GM18502 (cell line): ENCODE measurements around the gene SEMA4C.
A peak's percentile ranks its signal among the peaks of the same experiment; 100 is the strongest.

ENCODE experiments used
- ATAC-seq: cut with Tn5 transposase; IDR thresholded peaks from one replicate; pipeline ENCODE4 v1.9.1; 2021; ENCODE audit warnings: mild to moderate bottlenecking; ENCODE audit not compliant: unreplicated experiment, poor library complexity

The SEMA4C gene

DNA sequence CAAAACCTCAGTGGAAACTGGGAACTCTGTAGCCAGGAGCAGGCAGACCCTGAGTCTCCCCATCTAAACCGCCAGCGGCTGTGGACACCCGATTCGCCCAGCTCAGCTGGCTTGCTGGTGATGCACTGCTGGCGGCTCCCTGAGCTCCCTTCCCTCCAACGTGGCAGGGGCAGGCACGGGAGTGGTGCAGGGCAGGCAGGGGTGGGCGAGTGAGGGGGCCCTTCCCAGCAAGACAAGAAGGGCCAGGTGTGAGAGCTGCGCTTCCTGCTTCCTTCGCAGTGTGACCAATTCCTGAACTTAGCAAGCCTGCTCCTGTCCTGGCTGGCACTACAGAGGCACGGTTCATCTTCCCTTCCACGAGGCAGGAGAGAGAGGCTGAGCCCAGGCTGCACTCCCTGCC lies 12.3 kb upstream of the SEMA4C start:
- ATAC-seq, result no peak

DNA sequence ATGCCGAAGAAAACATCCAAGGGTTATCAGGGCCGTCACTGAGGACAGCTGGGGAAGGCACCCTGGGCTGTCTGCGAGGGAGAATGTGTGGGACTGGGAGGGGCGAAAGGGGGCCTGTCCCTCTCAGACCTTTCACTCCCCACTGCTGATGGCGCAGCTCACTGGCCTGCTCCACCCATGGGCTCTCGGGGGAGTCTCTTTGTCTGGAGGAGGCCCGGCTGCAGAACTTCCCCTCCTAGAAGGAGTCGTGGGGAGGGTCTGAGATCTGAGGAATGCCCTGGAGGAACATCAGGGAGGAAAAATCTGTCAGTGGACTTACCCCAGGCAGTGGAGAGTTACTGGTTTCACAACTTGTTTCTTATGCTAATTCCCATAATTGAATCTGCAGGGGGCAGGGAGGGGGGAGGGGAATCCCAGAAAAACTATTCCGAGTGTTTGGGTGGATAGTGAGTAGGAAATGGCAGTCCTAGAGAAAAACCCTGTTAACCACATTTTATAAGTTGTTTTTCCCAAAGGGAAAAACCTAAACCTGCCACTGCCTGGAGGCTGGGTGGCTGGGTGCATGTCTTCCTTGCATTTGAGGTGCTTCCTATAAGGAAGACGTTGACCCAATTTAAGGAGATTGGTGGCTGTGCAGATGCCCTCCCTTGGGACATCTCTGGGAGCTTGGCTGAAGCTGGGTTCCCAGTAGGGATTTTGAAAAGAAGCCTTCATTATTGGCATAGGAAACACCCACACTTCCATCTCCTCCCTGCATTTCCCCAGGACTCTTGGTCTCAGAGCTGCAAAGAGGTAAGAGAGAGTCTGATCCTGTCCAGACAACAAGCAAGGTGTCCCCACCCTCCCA lies 11.7 kb upstream of the SEMA4C start:
- ATAC-seq, result no peak

DNA sequence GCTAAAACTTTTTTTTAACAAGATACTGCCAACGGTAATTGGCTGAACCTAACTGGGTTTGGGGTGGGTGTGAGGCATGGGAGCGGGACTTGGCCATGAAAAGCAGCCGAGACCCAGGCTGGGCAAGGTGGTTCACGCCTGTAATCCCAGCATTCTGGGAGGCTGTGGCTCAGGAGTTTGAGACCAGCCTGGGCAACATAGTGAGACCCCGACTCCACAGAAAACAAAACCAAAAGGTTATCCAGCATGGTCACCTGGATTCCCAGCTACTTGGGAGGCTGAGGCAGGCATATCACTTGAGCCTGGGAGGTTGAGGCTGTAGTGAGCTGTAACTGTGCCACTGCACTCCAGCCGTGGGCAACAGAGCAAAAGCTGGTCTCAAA lies 11.0 kb upstream of the SEMA4C start:
- no peak for ATAC-seq

DNA sequence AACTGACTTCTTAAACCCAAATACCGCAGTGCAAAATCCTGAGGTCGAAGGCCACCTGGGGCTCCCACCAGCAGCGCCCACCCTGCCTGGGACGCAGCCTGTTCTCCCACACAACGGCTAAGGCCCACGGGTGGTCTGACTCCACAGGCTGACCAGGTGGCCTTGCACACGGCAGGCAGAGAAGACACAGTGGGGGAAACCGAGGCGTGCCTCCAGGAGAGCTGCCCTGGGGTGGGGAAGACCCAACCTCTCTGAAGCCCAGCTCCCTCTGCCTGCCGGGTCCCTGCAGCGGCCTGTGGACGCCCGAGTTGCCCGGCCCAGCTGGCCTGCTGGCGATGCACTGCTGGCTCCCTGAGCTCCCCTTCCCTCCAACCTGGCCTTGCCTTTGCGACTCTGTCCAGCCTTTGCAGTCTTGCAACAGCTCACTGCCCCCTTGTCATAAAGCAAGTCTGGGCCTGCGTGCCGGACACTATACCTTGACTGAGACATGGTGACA lies 9.7 kb upstream of the SEMA4C start:
- ATAC-seq, result no peak

DNA sequence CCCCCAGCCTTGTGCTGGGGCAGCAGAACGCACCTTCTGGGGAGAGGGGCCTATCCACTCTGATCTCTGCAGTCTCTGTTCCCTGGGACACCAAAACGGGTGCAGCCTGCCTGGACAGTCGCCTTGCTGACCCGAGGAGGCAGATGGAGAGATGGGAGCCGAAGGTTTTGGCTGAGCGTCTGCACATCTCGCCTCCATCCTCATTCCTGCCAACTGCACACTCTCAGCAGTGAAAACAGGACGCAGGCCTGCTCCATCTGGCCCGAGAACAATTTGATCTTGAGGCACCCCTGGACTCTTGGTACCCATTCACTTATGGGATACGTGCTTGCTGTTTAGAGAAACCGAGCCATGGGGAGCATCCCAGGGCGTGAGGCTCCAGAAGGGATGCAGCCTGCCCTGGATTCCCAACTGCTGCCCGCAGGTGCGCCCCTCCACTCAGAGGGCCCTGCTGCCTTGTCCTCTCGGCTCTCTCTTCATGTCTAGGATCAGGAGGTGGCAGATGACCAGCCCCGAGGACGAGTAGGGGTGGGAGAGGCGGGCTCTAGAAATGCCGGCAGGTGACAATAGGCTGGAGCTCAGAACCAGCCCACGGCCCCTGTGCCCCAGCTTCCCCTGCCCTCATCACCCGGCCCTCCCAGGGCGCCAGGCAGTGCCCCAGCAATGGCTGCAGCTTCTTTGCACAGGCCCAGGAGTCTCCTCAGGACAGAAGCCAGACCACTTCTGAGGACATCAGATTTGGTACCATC lies 9.1 kb upstream of the SEMA4C start:
- ATAC-seq, result no peak

DNA sequence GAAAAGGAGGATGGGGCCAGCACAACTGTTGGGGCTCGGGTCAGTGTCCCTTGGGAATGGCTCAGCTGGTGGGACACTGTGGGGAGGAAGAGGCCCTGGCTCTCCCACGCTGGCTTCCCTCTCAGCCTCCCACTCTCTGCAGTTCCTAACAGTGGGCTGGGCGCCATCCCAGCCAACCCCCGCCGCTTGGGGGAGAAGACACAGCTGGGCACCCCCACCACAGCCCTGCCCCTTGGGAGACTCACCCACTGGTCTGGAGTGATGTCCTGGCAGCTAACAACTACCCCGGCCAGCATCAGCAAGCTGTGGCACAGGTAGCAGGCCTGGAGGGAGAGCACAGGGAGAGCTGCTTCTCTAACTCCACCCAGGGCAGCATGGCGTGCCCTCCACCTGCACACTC lies 8.3 kb upstream of the SEMA4C start:
- ATAC-seq, result no peak

DNA sequence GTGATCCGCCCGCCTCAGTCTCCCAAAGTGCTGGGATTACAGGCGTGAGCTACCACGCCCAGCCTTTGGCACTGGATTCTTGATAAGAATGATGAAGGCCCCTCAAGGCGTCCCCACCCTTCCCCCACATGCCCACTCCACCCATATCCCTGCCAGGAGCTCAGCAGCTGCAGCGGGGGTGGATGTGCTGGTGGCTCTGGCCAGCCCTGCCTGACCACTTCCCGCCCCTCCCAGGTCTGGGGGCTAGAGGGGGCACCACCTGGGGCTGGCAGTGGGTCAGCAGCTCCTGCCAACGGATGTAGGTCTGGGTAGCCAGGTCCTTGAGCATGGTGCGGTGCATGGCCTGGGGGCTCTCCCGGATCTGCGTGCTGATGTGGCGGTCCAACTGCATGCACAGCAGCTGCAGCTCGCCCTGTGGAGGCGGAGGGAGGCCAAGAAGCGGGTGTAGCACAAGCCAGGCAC lies 7.8 kb upstream of the SEMA4C start:
- no peak for ATAC-seq

DNA sequence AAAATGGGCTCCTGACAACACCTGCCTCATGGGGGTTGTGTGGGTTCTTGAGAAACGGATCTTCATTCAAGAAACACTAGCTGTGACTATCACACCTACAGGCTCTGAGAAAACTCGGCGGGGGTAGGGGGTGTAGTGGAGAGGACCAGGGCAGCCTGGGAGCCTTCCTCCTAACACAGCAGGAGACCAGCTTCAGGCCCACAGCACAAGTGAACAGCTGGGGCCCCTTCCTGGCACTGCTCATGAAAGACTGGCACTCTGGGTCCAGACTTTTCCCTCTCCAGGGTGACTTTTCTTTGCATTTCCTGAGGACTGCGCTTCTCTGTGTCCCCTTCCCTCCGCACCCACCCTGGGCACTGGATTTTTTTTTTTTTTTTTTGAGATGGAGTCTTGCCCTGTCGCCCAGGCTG lies 7.2 kb upstream of the SEMA4C start:
- ATAC-seq, result no peak

DNA sequence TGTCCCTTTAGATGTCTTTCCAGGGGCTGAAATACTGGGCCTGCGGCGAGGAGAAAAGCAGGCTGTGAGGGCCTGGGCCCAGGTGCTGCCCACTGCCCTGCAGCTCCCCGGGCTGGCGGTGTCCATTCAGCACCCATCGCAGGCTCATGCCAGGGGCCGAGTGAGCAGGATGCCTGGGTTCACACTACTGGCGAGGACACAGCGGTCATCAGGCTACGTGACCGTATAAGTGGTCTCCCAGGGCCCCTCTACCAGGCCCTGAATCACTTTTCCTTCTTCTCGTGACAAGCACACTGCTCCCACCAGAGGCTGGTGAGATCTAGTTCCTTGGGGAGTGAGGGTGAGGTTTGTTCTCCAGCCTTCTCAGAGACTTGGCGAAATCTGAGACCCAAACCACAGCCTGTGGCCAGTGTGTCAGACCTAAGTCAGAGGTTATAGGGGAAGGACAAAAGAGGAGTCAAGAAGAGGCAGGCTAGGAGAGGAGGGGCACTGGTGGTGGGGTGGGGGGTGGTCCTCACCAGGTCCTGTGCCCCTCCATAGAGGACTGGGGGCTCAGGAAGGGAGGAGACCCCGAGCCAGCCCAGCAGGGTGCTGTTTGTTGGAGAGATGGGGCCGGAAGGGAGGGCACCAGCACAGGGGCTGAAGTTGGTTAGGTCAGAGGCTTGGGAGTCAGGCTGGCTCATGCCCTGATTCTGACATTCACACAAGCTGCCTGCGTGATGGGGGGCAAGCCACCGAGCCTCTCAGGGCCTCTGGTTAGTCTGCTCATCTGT lies 6.6 kb upstream of the SEMA4C start:
- ATAC-seq, result no peak

DNA sequence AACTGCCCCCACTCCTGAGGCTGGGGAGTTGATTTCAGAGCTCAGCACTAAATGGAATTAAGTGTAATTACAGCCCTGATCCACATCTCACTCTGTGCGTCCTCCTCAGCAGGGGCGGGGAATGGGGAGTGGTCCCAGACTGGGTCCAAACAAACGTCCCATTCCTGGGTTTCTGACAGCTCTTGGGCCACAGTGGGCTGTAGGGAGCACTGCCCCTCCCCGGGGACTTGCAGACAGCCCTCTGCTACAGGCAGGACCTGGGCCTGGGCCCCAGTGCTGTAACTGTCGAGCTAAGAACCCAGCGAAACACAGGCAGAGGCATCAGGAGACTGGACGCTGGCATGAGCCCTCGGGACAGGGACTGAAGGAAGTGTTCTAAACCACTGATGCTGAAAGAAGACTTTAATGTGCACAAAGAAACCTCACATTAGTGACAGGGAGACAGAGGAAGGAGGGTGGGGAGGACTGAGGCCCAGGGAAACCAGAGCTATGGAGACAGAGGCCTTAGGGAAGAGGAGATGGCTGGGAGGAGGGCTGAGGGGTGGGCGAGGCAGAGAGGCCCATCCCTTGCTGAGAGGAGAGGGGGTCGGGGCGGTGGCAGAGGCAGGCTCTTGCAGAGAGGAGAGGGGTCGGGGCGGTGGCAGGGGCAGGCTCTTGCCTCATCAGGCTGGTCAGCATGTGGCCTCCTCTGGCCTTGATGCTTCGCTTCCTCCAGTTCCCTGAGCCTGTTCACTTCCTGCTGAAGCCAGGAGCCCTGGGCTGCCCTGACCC lies 5.8 kb upstream of the SEMA4C start:
- ATAC-seq, result no peak

DNA sequence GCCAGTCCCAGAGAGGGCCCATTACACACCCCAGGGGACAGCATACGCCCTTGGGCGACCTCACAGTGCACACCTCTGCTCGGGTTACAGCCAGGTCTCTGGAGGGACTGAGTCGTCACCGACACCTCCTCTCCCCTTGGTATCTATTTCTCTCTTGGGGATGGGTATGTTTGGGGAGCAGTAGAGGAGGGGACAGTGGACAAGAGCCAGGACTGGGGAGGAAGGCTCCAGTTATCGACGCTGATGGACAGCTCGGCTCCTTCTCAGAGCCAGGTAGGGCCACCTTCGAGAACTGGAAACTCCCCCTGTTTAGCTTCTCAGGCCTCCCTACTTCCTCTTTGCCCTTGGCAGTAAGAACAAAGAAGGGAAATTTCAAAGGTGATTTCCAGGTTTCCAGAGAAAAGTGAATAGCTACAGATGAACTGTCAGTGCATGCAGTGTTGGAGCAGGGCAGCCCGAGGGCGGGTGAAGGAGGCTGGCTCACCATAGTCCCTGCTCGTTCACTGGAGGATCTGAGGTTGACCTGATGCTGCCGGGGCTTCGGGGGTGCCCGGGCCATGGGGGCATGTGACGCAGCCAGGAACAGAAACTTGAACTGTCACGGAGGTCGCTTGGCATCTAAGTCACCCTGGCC lies 4.4 kb upstream of the SEMA4C start:
- peak; percentile 55 for ATAC-seq

DNA sequence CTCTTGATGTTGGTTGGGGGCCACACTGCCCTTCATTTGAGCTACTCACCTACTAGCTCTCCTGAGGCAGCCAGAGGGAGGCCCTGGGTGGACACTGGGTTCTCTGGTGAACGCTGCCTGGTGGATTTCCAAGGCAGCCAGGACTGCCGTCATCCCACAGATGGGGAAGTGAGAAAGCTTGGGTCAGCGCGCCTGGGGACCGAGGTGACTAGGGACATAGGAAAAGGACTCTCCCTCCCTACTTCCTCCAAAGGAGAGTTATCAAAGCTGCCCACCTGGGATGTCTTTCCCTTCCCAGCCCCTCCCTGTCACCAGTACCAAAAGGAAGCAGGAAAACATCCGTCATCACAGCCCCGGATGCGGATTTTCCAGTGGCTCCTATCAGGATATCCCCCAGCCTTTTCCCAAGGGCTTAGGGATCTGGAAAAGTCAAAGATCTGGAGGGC lies 3.8 kb upstream of the SEMA4C start:
- no peak for ATAC-seq

DNA sequence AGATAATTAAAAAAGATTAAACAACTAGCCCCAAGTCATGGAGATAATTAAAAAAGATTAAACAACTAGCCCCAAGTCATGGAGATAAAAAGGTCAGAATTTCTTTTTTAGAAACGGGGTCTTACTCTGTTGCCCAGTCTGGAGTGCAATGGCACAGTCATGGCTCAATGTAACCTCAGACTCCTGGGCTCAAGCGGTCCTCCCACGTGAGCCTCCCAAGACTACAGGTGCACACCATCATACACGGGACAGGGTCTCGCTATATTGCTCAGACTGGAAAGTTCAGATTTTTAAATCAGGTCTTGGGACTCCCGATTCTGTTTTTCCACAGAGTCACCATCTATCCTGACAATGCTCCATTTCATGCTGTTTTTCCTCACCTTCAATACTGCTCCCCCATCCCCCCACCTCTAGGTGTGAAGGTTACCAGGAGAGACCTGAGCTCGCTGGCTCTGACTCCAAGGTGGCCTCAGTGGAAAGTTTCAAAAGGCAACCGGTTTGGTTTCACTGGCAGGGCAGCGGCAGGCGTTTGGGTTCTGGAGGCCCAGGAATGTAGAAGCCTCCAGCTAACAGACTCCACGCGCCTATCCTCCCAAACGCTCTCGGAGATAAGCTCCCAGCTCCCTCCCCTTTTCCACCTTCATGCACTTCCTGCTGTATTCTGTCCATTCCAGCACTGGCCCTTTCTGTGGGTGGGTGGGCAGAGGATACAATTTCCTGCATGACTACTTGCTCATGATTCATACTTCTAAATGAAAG lies 2.9 kb upstream of the SEMA4C start:
- ATAC-seq, result no peak

DNA sequence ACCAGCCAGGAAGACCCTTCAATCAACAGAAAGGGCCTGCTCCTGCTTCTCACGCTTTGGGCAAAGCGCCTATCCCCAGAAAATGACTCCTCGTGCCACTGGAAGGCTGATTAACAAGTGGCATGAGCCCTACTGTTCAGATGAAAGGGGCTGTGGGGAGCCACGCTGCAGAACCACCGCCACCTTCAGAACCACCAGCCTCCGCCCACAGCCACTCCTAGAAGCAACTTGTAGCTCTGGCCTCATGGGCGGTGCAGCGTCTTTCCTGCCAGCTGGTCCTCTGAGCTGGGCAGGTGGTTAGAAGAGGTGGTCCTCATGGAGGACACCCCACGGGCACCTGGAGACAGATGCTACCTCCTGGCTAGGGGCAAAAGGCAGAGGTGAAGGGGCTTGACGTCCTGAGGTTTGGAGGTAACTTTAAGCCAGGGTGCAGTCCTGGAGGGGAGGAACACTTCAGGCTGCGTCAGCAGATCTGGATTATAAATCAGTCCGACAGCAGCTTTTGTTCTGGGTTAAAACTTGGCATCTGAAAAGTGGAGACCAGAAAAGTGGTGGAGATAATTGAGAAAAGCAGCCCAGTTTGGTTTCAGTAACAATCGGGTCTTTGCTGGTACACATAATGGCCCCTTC lies 861 bp upstream of the SEMA4C start:
- ATAC-seq, result no peak

DNA sequence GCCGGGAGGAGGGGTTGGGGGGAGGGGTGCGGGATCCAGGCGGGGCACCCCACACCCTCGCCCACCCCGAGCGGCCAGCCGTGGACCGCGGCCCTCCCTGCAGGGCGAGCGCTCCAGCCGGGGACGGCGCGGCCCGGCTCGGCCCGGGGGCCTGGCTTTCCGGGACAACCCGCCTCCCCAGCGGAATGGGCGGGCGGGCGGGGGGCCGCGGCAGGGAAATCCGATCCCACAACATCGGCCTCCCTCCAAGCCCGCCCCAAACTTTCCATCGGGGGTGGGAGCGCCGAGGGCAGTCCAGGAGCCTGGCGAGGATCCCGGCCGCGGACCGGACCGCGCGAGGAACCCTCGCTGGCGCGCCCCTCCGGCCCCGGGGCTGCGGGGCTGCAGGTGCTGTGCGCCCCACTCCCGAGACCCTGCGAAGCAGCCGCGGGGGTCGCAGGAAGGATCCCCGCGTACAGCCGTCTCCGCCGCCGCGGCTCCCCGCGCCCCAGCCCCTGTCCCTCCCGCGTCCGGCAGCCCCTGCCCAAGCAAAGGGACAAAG lies 529 bp downstream of the SEMA4C start:
- peak; percentile 14 for ATAC-seq

DNA sequence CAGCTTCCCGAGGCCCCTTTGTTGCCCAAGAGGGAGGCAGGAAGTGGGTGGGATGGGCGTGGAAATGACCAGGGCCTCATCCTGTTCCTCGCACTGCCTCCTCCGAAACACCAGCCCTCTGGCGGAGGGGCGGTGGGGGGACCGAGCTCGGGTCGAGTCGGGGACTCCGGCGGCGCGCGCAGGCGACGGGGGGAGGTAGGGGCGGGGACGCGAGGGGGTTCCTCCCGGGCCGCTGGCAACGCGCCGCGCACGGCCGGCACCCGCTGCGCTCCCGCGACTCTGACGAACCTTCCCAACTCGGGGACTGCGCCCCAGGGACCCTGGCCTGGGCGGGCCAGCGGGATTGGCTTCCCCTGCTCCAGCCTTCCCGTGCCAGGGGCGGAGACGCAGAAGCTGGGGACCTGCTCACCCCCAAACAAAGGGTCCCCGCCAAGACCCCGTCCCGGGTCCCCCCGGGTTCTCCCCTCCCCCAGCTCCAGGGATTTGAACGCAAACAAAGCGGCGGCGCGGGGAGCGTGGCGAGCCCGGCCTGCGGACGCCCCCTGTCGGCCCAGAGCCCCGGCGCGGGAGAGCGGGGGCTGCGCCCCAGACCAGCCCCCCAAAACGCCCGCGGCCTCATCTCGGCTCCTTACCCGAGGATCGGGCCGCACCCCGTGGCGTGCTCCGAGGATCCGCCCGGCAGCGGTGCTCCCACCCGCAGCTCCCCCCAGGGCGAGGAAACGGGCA lies 1.2 kb downstream of the SEMA4C start:
- ATAC-seq, result peak; percentile 56

DNA sequence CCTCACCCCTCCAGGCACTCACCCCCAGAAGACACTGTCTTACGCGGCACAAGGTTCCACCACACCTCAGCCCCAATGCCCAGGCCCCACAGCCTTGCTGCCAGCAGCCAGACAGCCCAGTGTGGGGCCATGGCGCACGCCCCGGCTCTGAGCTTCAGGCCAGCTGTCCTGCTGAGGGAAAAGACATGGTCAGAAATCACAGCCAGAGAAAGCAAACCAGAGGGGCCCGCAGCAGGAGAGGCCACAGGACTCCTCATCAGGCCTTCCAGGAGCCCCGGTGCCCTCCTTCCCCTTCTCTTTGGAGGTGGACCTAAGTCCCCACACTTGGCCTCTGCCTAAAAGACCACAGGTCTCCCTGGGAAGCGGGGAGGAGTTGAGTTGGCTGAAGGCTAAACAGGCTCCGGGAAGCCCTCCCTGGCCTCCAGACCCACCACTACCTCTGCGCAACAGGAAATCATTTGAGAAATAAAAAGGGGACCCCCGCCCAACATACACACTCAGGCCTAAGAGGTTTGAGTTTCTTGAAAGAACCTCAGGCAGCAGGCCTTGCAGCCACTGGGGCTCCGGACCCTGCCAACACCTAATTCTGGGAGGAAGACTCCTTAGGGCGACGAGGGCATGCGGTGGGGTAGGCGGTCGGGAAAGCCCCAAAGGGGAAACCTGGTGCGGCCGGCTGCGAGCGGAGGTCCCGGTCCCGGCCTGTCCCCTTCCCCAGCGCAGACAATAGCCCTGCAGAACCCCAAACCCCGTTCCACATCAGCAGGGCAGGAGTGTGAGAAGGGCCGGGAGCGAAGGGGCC lies 1.9 kb downstream of the SEMA4C start:
- peak; percentile 21 for ATAC-seq
